HG02642 (cell line): ENCODE results near the gene NKD1.
A peak's percentile ranks its signal among the peaks of the same experiment; 100 is the strongest.

Source experiments
- ATAC-seq: cut with Tn5 transposase; IDR thresholded peaks from one replicate; pipeline ENCODE4 v1.9.1; 2021; ENCODE audit warnings: mild to moderate bottlenecking; ENCODE audit not compliant: unreplicated experiment, poor library complexity

NKD1 gene

DNA sequence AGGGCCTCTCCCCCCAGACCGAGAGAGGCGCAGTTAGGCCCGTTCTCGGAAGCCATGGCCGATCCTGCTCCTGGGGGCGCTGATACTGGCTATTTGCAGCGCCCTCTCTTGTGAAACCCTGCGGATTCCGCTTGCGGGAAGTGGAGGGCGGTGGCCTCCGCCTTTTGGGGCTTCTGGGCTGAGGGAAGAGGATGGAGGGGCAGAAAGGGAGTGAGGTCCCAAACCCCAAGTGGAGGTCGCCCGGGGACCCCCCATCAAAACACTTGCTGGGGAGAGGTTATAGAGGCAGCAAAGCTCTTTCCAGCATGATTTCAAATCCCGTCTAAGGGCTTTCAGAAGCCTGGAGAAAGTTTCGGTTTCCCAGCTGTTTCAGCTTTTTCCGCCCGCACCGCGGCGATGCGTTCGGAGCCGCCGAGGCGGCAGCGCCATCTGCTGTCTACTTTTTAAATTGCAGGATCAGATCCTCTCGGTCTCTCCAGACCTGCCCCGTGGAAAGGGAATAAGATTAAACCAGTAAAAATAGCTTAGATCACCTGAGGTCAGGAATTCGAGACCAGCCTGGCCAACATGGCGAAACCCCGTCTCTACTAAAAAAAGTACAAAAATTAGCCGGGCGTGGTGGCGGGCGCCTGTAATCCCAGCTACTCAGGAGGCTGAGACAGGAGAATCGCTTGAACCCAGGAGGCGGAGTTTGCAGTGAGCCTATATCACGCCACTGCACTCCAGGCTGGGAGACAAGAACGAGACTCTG is 117.1 kb downstream of the NKD1 start:
- ATAC-seq, result no peak

DNA sequence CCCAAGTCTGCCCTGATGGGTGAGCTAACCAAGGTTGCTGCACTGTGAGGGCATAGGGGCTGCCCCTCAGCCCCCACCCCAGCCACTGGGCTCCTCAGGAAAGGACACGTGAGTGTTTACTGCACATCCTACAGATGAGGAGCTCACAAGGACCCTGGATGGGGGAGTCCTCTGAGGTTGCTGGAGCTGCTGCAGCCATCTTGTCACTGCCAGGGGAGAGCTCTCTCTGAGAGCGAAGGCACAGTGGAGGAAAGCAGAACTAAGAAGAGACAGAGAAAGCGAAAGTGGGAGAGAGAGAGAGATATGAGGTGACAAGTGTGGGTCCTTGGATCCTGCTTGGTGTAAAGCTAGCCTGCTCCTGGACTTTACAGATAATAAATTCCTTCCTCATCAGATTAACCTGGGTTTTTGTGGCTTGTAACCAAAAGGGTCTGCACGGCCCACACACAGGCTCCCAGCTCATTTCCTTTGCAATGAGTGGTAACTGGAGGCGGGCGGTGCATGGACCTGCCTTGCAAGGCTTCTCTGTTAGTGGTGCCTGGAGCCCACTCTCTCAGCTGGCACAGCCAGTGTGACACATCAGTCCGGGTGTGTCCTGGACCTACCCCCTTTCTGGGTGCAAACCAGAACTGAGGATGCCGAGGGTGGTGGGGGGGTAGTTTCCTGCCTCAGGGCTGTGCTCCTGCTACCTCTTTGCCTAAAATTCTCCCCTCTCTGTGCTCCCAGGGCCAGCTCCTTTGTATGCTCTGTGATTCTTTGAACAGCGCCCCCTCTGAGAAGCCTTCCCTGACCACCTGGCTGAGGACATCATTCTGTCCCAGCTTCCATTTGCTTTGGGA is 118.7 kb downstream of the NKD1 start:
- peak; percentile 80 for ATAC-seq

DNA sequence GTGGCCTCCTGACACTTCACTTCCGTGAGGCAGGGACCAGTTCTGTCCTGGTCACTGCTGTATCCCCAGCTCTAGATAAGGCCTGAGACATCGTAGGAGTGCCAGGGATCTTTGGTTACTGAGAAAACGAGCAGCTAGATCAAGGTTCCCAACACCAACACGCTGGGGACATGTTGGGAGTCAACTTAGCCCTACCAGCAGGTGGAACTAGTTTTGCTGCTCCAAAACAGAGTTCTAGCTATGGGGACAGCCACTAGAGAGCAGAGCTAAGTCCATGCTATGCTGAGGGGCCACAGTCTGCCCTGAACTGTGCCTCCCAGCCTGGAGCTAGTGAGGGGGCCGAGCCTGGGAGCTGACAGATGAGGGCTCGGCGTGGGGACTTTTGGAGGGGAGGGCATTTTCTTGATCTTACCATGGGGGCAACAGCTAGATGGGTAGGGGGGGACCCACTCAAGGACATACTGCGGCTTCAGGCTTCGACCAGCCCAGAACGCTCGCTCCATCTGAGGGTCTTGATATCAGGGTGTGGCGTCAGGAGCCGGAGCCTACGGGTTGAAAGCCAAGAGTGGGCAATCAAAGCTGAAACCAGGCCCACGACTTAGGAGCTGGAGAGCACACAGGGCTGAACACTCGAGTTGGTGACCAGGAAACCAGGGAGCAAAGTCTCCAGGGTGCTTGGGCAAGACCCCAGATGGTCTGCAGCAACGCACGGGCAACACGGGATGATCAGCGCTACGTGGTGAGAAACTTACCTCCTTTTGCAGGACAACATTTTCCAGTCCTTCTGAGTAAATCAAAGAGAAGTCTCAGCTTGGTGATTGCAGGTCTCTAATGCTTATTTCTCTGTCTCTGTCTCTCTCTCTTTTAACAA is 119.5 kb downstream of the NKD1 start:
- ATAC-seq, result no peak

DNA sequence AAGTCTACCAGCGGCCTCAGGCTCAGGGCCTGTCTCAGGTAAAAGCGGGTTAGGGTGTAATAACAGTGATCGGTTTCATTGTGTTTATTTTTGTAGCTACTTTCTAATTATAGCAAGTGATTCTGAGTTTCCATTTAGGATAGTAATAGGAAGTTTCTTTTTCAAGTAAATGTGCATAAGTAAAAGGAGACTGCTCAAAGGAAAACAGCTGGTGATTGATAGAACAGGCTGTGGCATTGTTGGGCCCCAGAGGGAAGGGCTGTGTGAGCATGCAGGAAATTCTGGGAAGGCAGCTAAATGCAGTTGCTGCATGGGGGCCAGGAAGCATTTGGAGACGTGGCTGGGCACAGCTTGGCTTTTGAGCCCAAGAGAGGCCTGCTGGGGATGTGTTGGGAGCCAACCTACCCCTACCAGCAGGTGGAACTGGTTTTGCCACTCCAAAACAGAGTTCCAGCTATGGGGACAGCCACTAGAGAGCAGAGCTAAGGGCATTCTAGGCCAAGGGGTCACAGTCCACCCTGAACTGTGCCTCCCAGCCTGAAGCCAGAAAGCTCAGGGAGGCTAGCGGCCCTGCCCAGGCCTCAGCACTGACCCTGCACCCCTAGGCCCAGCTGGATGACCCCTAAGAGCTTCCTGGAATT is 120.3 kb downstream of the NKD1 start:
- no peak for ATAC-seq

DNA sequence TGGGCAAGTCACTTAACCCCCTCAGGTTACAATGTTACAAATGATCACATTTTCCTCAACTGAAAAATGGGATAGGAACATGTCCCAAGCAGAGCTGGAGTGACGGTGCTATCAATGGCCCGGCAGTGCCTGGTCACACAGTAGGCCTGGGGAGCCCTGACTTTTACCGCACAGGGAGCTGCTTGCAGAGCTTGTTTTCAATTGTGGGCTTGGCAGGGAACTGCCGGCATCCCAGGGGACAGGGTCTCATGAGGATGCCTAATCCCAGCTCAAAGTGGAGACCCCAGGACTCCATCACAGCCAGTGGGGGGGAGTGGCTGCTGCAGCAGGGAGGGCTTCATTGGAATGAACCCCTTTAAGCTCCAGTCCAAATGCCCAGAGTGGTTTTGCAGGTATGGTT is 121.5 kb downstream of the NKD1 start:
- ATAC-seq, result no peak

DNA sequence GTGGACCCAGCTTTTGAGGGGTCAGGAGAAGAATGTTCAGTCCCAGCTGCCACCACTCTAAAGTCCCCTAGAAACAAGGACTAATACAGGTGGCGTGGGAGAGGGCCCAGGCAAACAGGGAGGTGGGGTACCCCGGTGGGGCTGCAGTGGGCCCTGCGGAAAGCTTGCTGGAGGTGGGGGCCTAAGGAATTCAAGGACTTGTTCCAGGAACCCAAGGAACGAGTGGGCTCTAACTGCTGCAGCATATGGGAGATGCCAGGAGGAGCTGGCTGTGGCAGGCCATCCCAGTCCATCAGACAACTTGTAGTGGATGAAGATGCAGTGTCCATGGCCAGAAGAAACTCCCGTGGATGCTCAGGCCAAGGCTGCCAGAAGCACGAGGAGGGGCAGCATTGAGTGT is 122.3 kb downstream of the NKD1 start:
- no peak for ATAC-seq

DNA sequence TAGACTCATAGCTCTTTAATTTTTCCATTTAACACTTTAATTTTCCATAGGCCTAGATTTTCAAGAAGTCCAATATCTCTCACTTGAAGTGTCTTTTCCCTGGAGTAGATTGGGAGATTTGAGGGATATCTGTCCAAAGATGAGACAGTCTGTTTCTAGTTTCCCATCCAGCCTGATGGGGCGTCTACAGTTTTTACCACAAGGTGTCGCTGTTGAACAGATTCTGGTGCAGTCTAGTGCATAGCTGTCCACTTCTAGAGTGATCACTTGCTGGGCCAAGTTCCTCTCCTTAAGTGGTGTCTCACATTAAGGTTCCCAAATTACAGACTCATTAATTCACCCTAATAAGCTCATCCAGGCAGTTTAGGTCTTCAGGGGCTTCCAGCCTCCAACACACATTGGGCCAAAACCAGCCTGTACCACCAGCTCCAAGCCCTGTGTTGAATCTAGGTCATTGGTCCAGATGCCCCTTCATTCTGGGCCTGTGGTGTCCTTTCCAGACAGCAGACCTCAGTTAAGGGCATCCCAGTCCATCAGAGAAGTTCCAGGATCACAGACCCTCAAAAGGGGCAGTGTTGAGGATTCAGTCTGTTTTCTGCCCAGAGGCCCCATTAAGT is 123.6 kb downstream of the NKD1 start:
- ATAC-seq, result no peak

DNA sequence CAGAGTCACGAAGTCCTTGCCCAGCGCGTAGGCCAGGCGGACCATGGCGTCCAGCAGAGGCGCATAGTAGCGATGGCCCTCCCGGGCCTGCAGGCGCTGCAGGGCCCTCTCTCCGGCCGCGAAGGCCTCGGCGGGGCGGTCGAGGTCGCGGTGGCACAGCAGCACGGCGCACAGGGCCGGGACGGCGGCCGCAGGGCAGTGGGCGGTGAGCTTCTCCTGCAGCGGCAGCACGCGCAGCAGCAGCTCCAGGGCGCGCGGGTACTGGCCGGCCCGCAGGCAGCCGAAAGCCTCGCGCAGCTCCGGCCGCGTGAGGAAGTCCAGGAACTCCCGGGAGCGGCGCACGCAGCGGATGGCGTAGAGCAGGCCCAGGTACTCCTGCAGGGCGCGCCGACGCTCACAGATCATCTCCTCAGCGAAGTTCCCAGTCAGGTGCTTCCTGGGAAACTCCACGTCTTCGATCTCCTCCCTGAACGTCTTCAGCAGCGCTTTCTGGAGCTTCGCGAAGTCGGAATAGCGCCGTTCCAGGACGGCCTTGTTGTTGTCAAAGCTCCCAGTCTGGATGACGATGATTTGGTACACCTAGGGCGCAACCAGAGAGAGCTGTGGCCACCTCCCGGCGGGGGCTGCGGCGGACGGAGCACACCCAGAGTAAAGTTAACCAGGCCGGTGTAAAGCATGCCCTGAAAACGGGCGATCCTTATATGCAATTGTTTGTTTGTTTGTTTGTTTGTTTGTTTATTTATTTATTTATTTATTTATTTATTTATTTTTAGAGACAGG is 125.5 kb downstream of the NKD1 start:
- no peak for ATAC-seq

DNA sequence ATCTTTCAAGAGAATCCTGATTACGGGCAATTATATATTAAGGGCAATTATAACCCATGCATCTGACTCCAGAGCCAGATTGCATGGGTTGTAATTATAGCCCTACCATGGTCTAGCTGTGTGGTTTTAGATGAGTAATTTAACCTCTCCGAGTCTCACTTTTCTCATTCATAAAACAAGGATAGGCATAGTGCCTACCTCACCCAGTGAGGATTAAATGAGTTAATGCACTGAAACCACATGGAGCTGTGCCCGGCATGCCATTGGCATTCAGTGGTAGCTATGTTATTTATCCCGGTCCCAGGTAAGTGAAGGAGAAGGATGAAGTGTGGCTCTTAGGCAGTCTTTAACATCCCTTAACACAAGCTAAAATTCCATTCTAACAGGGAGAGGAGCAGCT is 126.6 kb downstream of the NKD1 start:
- no peak for ATAC-seq

DNA sequence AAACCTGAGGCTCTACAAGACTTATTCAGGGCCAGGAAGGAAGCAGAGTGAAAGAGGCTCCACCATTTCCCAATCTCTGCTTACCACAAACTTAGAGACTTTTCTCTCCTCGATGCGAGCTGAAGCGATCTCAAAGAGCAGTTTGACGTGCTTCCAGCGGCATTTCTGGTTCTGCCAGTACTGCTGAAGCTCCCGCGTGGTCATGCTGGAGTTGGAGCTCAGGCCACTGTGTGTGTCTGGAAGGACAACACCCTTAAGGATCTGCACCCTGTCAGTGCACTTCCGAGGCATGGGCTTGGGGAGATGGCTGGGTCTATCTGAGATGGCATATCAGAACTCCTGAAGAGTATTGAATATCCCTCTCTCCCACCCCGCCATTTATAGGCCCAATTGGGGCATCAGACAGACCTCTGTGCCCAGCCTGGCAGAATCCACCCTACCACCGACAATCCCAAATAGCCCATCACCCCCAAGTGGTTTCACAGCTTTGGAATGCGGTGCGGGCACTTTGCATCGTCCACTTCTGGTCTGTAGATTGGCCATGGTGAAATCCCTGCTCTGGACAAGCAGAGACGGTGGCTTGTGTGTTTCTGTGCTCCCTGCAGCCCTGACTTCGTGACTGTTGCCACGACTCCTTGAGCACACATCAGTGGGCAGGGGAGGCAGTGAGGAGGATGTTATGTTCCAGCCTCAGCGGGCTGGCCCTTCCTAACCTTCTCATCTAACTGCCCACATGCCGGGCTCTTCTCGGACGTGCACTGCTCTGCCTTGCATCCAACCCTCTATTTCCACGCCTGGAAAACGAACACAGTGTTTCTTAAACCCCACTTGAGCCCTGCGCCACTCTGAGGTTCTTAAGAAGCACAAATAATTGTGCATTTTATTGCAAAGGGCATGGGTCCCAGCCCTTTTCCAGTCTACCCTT is 127.8 kb downstream of the NKD1 start:
- no peak for ATAC-seq

DNA sequence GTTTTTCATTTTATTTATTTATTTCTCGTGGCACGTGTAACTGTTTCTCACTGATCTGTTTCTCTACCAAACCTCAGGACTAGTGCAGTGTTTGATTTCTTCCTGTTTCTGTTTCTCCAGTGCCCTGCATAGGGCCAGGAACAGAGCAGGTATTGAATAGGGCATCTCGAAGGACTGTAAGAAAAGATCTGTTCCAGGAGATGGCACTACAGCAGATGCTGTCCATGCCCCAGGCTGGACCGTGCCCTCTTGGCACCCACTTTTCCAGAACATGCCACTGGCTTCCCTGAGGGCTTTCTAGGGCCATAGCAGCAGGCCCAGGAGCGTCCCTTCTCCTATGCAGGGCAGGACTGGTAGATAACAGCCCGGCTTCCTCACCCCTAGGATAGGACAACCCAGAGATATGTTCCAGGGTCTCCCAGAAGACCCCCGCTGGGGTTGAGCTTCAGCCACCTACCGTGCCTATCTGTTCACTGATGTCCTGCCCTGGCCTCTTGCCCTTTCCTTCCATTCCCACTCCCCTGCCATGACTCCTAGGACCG is 128.6 kb downstream of the NKD1 start:
- no peak for ATAC-seq

DNA sequence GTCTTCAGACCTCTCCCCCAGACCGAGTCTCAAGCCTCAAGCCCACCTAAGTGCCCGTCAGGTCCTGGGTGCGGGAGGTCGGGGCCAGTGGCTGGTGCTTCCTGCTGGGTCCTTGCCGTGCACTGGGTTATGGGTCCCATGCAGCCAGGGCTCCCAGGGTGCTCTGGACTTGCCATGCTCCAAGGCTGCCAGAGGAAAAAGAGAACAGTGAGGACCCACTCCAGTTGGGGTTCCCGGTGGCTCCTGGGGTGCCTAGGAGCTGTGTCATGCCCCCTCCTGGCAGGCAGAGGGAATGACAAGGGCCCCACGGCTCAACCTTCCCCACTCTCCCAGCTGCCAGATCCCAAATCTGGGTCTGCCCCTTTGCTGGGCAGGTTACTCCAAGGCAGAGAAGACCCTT is 129.2 kb downstream of the NKD1 start:
- ATAC-seq, result no peak

DNA sequence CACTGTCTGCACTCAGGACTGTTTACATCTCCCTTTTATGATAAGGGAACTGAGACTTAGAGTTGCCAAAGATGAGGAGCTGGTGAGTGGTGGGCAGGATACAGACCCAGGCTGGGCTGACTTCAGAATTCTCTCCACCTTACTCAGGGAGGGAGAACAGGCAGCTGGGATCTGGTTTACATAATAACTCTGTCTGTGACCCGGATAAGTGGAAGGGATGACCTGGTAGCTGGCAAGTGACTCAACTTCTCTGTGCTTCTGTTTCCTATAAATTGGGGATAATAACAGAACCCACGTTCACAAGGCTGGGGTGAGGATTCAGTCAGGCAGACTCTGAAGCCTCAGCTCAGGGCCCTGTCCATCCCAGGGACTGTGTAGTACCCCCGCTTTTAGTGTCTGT is 130.3 kb downstream of the NKD1 start:
- ATAC-seq, result no peak

DNA sequence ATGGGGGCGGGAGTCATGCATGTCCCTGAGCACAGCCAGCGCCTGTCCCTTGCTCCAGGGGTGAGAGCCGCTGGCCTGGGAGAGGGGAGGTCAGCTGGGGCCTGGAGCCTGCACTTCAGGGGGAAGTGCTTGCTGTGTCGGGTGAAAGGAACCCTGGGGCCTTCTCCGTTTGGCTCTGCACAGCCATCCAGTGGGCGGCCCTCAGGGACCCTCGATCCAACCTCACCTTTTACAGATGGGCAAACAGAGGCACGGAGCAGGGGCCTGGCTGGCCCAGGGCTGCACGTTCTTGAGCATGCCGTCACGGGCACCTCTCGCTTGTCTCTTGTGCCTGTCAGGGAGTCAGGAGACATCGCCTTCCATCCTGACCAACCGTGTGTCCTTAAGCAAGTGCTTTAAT is 131.1 kb downstream of the NKD1 start:
- ATAC-seq, result no peak

DNA sequence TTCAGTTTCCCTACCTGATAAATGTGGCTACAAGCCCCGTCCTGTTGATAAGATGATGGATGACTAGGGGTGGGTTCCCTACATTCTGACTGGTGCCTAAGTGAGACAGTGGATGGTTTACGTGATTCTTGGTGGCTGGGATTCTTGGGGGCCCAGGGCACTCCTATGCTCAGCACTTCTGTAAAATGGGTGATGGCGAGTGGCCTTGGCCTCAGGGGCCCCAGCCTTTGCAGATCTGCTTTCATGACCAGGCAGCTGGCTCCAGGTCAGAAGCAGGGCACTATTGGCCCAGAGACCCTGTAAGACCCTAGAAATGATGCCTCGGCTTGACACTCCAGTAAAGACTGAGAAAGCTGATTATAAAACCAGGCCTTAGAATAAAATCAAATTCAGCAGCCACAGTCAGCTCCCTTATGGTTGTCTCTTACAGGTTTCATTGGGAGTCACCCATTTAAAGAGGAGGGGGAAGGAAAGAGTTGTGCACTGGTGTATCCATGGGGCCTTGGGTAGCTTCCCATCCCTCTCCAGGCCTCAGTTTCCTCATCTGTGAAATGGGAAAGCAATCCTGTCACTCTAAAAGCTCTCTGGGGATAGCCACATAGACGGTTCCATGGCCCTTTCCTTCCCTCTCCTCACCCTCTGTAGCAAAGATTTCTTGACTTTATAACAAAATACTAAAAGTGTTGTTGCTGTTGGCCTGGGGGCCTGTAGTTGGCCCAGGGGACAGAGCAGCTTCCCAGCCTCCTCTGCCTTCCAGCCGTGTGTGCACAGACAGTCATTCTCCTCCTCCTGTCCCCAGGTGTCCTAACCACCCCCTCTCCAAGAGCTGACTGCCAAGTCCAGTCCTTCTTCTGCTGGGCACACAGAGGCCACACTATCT is 131.7 kb downstream of the NKD1 start:
- ATAC-seq, result no peak

DNA sequence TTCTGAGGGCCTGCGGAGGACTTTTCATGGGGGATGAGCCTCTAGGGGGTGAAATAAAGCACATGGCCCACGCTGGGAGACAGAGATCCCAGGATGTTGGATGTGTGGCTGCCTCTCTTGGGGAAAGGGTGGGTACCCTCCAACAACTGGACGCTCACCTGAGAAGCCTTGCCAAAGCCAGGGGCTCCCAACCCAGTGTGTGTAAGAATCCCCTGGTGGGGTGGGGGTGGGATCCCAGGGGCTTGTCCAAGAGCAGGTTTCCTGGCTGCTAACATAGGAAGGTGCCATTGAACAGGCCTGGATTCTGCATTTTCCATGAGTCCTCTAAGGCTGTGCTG is 132.3 kb downstream of the NKD1 start:
- no peak for ATAC-seq
